ENCODE results near the gene SDF4. TPM values are rescaled to one million over a fixed set of nuclear protein-coding genes. Genes with fewer than 3 reads are reported as not detected.

The SDF4 gene
- total and polyA plus RNA-seq, 2 experiments from 2014 or later, result 45.0 to 62.6 TPM

GRCh38 chr1:1198423-1199140 is 33.2 kb downstream of the SDF4 start:
- ATAC-seq (no peak), DNase-seq (ENCODE audit: low spot score) (peak; percentile 4)
- Mint-ChIP-seq H3K9me3 (peaks cover 17% of the 10 kb centered on the region), H3K4me3 (no peak overlapping the region), H3K4me1 (no peaks in the 10 kb centered on the region; the same call in 2 of the 3 replicates), H3K27ac (no peak overlapping the region), H3K36me3 (ENCODE audit: low read depth) (no peaks in the 10 kb centered on the region), H3K27me3 (ENCODE audit: insufficient read depth, low read depth, poor library complexity) (peaks cover 3% of the 10 kb centered on the region)
- Histone ChIP-seq H3K9me2 (ENCODE audit: insufficient read depth) (no peaks in the 10 kb centered on the region), H4K20me1 (replicated peaks; ENCODE audit: insufficient read depth) (no peaks in the 10 kb centered on the region), H3K4me2 (no peak overlapping the region), H3F3A (replicated peaks; ENCODE audit: low read depth) (no peaks in the 10 kb centered on the region), H3K4me1 (ENCODE audit: insufficient read depth) (no peaks in the 10 kb centered on the region), H3K36me3 (ENCODE audit: insufficient read depth) (no peaks in the 10 kb centered on the region), H3K27ac (ENCODE audit: low read depth) (no peak overlapping the region), H3K27me3 (ENCODE audit: insufficient read depth) (no peaks in the 10 kb centered on the region), H3K79me2 (replicated peaks; ENCODE audit: insufficient read depth) (no peaks in the 10 kb centered on the region), H2AFZ (no peak overlapping the region), H3K4me3 (no peak overlapping the region)
- no peak for TF ChIP-seq ZNF462 (CRISPR knock-in tag; IDR thresholded peaks at IDR 0.05)
- TF ChIP-seq ZNF331 (CRISPR knock-in tag; IDR thresholded peaks at IDR 0.05; ENCODE audit: low read depth), result no peak
- no peak for TF ChIP-seq JUNB (IDR thresholded peaks at IDR 0.05; ENCODE audit: unreplicated experiment)
- no peak for TF ChIP-seq ETS1 (IDR thresholded peaks at IDR 0.05)
- TF ChIP-seq CREB1 (CRISPR knock-in tag; IDR thresholded peaks at IDR 0.05; ENCODE audit: low read depth), result no peak
- TF ChIP-seq, protein P1, sequence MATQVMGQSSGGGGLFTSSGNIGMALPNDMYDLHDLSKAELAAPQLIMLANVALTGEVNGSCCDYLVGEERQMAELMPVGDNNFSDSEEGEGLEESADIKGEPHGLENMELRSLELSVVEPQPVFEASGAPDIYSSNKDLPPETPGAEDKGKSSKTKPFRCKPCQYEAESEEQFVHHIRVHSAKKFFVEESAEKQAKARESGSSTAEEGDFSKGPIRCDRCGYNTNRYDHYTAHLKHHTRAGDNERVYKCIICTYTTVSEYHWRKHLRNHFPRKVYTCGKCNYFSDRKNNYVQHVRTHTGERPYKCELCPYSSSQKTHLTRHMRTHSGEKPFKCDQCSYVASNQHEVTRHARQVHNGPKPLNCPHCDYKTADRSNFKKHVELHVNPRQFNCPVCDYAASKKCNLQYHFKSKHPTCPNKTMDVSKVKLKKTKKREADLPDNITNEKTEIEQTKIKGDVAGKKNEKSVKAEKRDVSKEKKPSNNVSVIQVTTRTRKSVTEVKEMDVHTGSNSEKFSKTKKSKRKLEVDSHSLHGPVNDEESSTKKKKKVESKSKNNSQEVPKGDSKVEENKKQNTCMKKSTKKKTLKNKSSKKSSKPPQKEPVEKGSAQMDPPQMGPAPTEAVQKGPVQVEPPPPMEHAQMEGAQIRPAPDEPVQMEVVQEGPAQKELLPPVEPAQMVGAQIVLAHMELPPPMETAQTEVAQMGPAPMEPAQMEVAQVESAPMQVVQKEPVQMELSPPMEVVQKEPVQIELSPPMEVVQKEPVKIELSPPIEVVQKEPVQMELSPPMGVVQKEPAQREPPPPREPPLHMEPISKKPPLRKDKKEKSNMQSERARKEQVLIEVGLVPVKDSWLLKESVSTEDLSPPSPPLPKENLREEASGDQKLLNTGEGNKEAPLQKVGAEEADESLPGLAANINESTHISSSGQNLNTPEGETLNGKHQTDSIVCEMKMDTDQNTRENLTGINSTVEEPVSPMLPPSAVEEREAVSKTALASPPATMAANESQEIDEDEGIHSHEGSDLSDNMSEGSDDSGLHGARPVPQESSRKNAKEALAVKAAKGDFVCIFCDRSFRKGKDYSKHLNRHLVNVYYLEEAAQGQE (IDR thresholded peaks at IDR 0.05; ENCODE audit: unreplicated experiment), result no peak
- TF ChIP-seq POLR2AphosphoS5 (IDR thresholded peaks at IDR 0.05; ENCODE audit: low read depth), result no peak
- no peak for TF ChIP-seq EZH2 (IDR thresholded peaks at IDR 0.05; ENCODE audit: low read depth, unreplicated experiment)
- TF ChIP-seq, protein P2, sequence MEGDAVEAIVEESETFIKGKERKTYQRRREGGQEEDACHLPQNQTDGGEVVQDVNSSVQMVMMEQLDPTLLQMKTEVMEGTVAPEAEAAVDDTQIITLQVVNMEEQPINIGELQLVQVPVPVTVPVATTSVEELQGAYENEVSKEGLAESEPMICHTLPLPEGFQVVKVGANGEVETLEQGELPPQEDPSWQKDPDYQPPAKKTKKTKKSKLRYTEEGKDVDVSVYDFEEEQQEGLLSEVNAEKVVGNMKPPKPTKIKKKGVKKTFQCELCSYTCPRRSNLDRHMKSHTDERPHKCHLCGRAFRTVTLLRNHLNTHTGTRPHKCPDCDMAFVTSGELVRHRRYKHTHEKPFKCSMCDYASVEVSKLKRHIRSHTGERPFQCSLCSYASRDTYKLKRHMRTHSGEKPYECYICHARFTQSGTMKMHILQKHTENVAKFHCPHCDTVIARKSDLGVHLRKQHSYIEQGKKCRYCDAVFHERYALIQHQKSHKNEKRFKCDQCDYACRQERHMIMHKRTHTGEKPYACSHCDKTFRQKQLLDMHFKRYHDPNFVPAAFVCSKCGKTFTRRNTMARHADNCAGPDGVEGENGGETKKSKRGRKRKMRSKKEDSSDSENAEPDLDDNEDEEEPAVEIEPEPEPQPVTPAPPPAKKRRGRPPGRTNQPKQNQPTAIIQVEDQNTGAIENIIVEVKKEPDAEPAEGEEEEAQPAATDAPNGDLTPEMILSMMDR (conservative IDR thresholded peaks at IDR 0.05; ENCODE audit: low read depth in 2 of 2), result no peak
- TF ChIP-seq STAT1 (IDR thresholded peaks at IDR 0.05; ENCODE audit: unreplicated experiment), result no peak
- TF ChIP-seq ZNF114 (CRISPR knock-in tag; IDR thresholded peaks at IDR 0.05), result no peak
